Measurements from ENCODE around the gene FN1.

GRCh38 chr2:215332872-215333595 lies 102.8 kb downstream of the FN1 start:
- no peak for TF ChIP-seq CTCF (IDR thresholded peaks at IDR 0.05)
- no peak for TF ChIP-seq EZH2 (IDR thresholded peaks at IDR 0.05)
